ENCODE measurements around the gene OR6S1. TPM values are rescaled to one million over a fixed set of nuclear protein-coding genes. Genes with fewer than 3 reads are reported as not detected.

OR6S1 gene, protein sequence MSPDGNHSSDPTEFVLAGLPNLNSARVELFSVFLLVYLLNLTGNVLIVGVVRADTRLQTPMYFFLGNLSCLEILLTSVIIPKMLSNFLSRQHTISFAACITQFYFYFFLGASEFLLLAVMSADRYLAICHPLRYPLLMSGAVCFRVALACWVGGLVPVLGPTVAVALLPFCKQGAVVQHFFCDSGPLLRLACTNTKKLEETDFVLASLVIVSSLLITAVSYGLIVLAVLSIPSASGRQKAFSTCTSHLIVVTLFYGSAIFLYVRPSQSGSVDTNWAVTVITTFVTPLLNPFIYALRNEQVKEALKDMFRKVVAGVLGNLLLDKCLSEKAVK
- not detected in 2 replicates for total RNA-seq

DNA sequence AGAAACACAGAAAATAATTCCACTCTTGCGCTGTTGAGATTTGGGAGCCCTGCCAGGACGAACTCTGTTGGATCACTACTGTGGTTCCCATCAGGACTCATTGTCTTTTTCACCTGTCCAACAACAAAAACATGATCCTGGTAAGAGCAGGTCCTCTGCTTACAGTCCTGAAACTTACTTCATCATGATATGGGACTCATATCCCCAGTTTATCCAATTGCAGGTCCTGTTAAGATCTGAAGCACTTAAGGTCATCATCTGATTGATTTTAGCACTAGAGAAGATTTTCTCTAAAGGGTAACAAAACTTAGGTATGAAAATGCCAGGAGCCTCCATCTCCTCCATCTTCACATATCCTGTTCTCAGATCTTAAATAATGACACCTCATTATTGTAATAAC is at the start of gene OR6S1:
Gene OR6S1, minus strand, starts transcription at position 101 of the 400 bp plus-strand sequence. Its CDS starts 0 bp downstream, at position 101.
- DNase-seq (ENCODE audit: low read depth, low spot score): no peak

DNA sequence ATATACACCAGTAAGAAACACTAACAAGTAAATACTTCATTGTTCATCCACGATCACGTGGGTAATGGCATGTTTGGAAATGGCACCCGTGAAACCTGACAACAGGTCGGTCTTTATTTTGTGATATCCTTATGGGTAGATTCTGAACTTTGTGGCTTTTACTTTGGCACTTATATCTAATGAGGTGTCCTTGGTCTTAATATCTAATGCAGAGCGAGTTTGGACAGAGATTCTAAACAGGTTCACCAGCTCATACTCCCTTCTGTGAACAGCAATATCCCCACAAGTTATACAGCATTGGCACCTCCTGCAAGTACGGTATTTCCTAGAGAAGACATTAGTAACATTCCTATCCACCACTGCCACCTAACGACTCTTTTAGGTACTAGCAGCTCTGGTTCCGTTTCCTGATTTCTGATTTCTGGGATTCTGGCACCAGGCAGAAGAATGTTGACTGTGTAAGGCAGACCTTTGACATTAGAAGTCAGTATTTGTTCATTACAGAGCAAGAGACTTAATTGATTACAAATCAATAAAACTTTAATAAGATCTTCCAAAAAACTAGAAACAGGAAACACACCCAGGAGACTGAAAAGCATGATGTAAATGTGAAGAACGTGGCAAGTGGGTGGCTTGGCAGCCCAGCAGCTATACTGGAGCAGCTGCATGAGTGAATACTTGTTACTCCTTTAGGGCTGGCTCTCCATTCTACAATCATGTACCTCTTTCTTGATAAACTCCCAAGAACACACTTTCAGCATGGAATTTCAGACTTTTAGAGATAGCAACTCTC is 49.6 kb upstream of the OR6S1 start:
- DNase-seq (ENCODE audit: low read depth, low spot score): no peak

DNA sequence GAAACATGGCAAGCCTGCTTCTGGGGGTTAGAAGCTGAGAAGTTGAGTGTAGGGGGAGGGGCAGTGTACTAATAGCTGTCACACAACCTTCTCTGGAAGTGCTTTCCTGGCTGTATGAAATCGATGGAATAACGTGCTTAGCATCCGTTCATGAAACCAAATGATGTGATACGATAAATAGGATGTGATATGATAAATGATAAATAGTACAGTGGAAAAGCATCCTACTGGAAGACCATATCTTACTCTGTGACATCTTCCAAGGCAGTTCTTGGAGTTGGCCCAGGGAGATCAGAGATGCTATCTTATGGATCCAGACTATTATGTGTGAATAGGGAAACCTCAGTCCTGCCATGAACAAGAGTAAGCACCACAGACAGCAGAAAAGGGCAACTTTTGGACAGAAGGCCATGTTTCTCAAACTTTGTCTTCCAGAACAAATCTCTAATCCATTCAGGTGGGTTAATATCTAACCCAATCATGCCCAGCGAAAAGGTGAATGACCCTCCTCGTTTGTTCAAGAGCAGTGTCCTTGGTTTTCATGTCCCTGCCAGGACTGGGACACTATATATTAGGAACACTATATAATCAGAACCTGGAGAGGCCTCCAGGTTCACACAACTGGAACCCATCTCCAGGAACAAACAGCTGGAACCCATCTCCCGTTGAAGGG is 46.8 kb upstream of the OR6S1 start, which contains the start of gene ANG:
Gene ANG, plus strand, starts transcription at position 598 of the 673 bp plus-strand sequence. CDS start 4,801 bp downstream, outside the sequence.
- DNase-seq (ENCODE audit: low read depth, low spot score): no peak

DNA sequence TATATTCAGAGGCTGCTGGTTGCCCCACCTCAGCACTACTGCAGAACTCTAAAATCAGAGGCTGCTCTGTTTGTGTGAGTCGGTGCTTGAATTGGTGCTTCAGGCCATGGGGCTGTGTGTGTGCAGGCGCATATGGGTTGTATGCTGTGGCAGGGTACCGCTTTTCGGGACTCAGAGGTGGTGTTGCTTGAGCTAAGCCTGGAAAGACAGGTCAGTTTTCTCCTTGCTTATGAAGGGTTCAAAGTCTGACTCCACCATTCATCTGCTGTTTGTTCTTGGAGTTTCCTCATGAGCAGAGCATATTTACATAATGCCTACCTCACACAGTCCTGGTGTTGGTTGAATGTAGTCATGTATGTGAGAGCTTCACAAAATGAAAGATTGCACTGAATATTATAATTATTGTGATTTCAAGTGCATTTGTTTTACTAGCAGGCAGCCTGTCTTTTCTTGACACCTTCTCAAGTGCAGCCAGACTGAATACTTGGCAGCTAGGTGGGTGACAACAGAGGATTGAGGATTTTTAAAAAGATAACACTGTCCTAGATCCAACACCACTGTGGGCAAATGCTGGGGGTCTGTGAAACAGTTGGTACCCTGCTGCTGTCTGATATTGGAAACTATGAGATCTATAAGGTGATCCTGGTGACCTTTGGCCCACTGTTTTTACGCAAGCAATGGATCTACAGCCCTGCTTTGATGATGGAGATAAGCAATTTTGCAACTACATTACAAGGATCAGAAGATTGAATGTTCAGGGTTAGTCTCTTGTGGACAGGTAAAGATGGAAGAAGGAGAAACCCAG is 46.1 kb upstream of the OR6S1 start:
- no peak for DNase-seq (ENCODE audit: low read depth, low spot score)

DNA sequence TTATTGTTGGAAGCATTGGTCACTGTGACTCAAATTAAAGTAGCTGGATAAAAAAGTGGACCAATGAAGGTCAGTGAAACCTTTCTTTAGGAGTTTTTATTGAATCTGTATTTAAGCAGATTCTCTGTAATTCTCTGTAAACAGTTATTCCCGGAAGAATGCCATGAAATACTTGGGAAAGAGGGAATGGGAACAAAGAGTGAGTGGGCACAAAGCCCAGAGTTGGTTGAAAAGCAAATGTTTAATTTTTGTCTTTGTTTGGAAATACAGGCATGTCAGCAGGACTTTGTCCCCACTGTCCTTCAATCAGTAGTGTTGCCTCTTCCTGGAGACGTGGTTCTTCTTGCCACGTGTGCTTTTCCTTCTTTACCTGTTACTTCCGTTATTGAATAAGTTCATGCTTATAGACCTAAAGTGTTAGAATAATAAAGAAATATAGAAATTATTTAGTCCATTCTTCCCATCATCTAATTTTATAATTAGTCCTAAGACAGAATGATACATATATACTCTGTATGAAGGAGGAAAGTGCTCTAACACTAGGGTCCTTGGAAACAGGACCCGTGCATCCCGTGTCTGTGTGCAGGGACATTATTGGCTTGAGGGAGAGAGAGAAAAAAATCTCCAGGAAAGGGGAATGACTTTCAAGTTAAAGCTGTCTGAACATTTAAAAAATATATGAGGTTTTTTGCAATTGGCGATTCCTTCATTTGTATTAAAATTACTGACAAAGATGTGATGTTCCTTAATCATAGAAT is 45.1 kb upstream of the OR6S1 start:
- DNase-seq (ENCODE audit: low read depth, low spot score): no peak

DNA sequence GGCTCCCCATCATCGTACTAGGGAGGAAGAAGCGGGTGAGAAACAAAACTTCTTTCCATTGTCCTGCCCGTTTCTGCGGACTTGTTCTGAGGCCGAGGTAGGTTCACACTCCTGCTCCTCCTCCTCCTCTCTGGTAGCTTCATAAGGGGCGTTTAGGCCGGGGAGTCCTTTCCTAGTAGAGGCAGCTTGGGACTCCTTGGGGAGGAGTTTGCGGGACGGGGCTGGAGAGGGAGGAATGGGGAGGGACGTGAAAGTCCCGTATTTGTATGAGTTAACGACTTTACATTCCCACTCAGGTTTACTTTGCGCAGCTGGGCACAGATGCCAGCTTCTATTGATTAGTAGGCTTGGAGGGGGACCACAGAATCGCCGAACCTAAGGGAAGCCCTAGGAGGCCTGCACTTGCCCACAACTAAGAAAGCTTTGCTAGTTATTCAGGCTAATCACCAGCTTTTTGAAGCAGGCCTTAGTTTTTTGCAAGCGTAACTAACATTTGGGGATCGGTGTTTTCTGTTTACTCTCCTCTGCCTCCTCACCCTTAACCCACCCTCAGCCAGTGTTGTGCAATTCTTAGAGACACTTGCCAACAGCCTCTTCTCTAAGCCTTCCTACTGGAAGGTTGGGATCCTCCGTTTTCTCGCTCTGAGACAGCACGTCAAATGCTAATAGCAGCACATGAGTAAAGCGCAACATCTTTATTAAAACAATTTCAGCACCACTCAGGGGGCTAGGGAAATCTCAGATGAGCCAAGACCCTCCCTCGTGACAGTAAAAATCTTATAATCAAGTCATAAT is 43.4 kb upstream of the OR6S1 start:
- DNase-seq (ENCODE audit: low read depth, low spot score): no peak

DNA sequence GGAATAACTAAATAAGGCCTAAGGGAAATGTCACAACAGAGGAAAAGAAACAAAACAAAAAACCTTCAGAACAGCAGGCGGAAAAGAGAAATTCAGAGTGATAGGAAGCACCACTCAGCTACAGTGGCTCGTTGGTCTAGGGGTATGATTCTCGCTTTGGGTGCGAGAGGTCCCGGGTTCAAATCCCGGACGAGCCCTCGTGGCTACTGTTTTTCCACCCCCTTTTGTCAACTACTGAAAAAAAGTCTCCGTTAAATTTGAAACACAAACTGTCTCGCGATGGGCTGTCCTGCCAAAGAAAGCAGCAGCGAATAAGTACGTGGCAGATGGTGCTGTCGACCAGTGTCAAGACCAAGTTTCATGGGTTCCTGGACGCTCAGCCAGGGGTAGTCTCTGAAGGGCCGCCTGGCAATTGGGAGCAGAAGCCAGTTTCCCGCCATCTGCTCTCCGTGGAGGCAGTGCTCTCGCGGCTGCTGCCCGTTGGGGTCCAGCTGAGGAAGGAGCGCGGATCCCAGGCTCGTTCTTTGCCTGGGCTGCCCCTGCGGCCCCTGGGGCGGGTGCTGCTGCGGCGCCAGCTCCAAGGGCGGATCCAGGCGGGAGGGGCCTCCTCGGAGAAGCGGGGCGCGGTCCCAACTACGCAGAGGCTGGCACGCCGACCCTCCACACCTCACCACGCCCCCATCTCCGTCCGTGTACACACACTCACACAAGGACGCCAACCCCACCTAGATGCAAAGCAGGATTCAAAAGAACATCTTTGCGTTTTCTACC is 42.6 kb upstream of the OR6S1 start, which contains the start of gene RNASE4:
Gene RNASE4, plus strand, starts transcription at position 670 of the 771 bp plus-strand sequence. CDS start 14,812 bp downstream, outside the sequence.
- DNase-seq (ENCODE audit: low read depth, low spot score): no peak

DNA sequence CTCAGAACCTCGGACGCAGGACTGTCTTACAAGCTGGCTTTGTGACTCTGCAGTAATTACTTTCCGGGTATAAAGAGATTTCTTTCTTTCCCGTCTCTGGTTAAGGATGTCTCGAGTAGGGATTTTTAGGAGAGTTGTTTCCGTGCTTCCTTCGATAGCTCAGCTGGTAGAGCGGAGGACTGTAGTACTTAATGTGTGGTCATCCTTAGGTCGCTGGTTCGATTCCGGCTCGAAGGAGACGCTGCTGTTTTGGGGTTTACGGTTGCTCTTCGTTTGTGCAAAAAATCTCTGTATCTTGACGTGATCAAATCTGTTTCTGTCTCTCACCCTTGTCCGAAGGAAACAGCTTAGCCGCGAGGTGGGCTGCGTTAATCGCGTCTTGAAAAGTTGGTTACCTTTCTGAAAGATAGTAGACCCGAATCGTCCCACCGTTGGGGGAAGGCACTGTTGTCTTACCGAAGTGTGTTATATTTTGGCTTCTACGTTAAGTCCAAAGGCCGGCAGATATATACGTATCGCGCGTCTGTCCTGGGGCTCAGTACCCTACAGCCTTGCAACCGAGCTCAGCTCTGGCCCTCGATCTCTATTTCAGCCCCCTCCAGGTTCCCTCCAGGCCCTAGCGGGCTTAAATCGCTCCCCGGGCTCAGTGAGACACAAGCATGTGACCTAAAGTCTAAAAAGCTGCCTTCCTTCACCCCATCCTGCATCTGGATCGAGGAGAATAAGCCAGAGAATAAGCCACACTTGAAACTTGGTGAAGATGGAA is 41.8 kb upstream of the OR6S1 start:
- DNase-seq (ENCODE audit: low read depth, low spot score): no peak

DNA sequence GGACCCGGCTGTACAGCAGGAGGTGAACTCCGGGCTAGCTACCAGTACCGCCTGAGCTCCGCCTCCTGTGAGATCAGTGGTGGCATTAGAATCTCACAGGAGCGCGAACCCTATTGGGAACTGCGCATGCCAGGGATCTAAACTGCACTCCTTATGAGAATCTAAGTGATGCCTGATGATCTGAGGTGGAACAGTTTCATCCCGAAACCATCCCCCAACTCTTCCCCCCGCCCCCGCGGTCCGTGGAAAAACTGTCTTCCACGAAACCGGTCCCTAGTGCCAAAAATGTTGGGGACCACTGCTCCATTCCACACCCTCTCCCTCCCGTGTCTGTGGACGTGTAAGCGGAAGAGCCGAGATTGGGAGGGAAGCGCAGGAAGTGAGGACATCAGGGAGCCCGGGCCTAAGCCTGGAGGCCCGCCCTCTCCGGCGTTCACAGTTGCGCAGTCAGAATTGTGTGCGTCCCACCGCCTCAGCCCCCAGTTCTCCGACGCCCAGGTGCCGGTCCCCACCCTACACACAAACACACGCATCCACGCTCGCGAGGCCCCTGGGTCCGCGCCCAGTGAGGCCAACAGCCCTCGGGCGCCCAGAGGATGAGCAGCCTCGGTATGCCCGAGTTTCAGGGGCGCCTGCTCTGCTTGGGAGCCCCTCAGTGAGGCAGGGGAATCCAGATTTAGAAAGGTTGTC is 41.1 kb upstream of the OR6S1 start:
- DNase-seq (ENCODE audit: low read depth, low spot score): peak; percentile 80

DNA sequence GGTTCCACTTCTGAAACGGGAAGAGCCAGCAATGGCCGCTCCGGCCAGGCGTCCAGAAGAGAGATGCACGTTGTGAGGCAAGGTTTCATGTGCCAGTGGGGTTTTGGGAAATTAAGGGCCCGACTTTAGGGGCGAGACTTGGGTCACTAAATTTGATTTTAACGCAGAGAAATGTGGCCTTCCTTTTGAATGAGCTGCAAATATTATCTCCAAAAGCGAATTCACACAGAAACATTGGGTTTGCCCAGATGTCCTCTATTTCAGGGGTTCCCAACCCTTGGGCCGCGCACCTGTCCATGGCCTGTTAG is 40.6 kb upstream of the OR6S1 start:
- DNase-seq (ENCODE audit: low read depth, low spot score): no peak

DNA sequence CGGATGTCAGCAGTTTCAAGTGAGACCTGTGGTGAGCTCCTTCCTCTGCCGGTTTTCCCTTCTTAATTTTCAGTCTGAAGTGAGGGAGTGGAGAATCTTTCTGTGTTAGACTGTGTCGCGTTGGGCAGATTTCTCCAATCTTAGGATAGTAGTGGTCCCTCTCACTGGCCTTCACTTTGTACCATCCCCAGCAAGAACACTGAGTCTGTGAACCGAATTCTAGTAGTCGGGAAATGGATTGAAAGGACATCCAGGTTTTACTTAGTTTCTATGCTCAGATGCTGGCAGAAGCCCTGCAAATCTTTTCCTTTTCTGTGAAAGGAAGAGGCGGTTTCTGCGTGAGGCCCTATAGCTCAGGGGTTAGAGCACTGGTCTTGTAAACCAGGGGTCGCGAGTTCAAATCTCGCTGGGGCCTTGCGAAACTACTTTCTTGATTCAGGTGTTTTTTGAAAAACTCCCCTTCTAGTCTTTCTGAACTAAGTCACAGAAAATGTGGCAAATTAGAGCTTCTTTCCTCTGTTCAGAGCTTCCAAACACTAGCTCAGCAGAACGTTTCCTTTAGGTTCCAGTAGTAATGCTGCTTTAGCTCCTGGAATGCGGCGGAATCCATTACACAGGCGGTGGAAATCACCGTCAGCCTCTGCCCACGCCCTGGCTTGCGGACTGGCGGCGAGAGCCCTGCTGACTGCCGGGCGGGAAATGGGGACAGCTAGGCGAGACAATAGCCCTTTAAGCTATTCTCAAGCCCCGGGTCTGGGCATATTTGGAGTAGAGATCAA is 40.0 kb upstream of the OR6S1 start:
- peak; percentile 61 for DNase-seq (ENCODE audit: low read depth, low spot score)

DNA sequence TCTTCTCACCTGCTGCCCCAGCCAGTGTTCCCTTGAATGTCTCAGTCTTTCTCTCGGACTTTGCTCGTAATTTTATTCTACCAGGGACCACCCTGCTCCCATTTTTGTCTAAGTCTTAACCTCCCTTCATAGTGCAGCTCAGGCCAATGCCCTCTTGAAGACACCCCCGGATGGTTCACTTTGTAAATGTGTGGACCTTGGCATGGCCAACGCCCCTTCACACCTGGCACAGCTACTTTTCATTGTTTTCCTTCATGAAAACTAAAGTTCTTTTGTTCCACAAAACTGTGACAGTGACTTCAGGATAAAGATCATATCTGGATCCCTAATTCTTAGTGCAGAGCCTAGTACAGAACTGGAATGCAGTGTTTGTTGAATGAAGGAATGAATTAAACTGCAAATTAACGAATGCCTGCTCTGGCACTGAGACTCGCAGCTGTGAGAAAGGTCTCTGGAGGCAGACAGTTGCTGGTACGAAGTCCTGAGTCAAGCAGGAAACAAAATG is 39.4 kb upstream of the OR6S1 start:
- DNase-seq (ENCODE audit: low read depth, low spot score): no peak

DNA sequence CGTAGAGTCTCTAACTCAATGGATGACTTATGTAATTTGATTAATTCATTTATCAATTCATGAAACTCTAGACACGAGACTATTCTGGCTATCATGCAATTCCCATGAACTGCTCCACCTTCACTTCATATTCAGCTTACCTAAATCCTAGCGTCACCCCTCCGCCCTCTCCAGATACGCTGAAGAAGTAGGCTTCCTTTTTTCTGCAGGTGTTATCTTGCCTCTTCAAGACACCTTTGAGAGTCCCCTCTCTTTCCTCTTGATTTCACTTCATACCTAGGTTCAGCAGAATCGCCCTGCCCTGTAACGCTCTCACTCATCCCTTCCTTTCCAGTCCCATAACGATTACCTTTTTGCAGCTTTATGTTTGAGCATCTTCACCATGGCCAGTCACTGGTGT is 38.9 kb upstream of the OR6S1 start:
- DNase-seq (ENCODE audit: low read depth, low spot score): no peak

DNA sequence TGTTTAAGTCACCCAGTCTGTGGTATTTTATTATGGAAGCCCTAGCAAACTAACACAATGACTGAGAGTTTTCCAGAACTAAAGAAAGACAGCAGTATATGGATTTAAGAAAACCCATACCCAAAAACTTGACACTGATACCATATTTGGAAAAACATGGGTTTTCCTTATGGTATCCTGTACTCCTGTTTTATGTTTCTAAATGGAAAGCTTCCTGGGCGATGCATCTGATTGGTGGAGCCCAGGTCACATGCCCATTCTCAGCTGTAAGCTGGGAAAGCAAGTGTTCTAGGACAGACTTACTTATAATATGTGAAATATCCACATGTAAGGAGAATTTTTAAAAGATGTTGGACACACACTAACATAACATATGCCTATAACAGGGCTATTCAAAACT is 38.4 kb upstream of the OR6S1 start:
- DNase-seq (ENCODE audit: low read depth, low spot score): no peak

DNA sequence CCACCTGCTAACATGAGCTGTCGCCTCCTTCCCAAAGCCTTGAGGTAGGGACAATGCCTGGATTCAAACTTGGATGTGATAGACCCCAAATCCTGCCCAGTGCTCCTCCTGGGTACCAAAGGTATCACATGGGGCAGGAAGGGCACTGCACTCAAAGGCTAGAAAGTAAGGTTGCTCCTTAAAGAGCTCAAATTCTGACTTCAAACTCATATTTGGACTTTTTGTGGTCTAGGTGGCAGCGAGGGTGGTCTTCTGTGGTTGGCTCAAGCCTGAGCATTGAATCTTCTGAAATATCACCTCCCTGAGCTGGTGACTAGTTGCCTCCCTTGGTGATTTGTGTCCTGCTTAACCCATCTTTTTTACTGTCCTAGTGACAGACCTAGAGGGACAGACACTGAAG is 34.6 kb upstream of the OR6S1 start:
- DNase-seq (ENCODE audit: low read depth, low spot score): no peak

DNA sequence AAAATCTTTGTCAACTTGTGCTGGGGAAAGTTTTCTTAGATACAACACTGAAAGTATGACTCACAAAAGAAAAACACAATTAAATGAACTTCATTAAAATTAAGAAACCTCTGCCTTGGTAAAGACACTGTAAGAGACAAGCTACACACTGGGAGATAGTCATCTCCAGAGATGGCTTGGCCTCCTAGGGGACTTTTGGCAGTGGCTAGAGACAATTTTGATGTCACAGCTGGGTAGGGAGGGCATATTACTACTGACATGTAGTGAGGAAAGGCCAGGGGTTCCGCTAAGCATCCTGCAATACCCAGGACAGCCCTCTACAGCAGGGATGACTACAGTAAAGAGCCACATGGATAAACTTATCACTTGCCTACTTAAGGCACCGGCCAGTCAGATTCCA is 34.2 kb upstream of the OR6S1 start:
- DNase-seq (ENCODE audit: low read depth, low spot score): no peak

All from pulmonary artery endothelial cell (primary cell).